K562 (cell line): ENCODE measurements around the gene COL25A1. TPM values are rescaled to one million over a fixed set of nuclear protein-coding genes. Genes with fewer than 3 reads are reported as not detected.

Experiments used
- ADNP ChIP-seq: fragments of 200-800 bp; sonication (Bioruptor generic); IDR thresholded peaks from 2 replicates; pipeline ENCODE4 v1.6.1; 2016; ENCODE audit warnings: missing genetic modification characterization, missing compliant biosample characterization
- ASH1L ChIP-seq: fragments of 450-650 bp; IDR thresholded peaks from 2 replicates; pipeline ENCODE4 v1.6.1; 2018; ENCODE audit warnings: borderline replicate concordance, mild to moderate bottlenecking, low read depth; ENCODE audit not compliant: partially characterized antibody
- KDM1A ChIP-seq, 2 experiments: fragments of 450-650 bp; IDR thresholded peaks; 2 replicates each; pipeline ENCODE4 v1.6.1; 2016; ENCODE audit warnings: mild to moderate bottlenecking in 2 of 2
- NFRKB ChIP-seq: fragments of 450-650 bp; IDR thresholded peaks from 2 replicates; pipeline ENCODE4 v1.6.1; 2016; ENCODE audit warnings: low read depth
- PPARD ChIP-seq: fragments of 250-450 bp; sonication (Bioruptor Pico); IDR thresholded peaks from 2 replicates; pipeline ENCODE4 v1.8.0; 2022; ENCODE audit warnings: inconsistent platforms, mild to moderate bottlenecking, moderate library complexity
- RERE ChIP-seq: sonication (generic); formaldehyde crosslinking; IDR thresholded peaks from 2 replicates; pipeline ENCODE4 v1.8.0; 2023; ENCODE audit warnings: missing genetic modification reagents, mild to moderate bottlenecking, borderline replicate concordance
- SREBF1 ChIP-seq: fragments of 150-350 bp; IDR thresholded peaks from 2 replicates; pipeline ENCODE4 v1.6.1; 2014; ENCODE audit warnings: antibody characterized with exemption, low read depth, low read length, borderline replicate concordance
- TCF3 ChIP-seq: sonication (generic); formaldehyde crosslinking; IDR thresholded peaks from 2 replicates; pipeline ENCODE4 v1.4.0; 2020; ENCODE audit warnings: mild to moderate bottlenecking, missing genetic modification reagents
- THRAP3 ChIP-seq: fragments of 450-650 bp; IDR thresholded peaks from 2 replicates; pipeline ENCODE4 v1.6.1; 2016; ENCODE audit warnings: mild to moderate bottlenecking, inconsistent platforms, borderline replicate concordance
- XRCC4 ChIP-seq: IDR thresholded peaks from one replicate; pipeline ENCODE4 v1.6.1; 2011; ENCODE audit not compliant: insufficient read depth, insufficient read length; ENCODE audit errors: extremely low read depth
- polyA plus RNA-seq, 8 experiments: library from polyadenylated mRNA; depleted of rRNA in 4 of 8; stranded (reverse) in 5 of 8; unstranded in 3 of 8; fragments of >200 nt; fragmentation: Nextera tagmentation in 2 of 8; fragmentation: Illumina TruSeq in 1 of 8; extraction: Ambion mirVana in 2 of 8; extraction: Trizol in 1 of 8; gene quantifications; 2 replicates each; pipeline versions ENCODE4 v1.2.1 to v1.2.3, GENCODE V29; 2011 to 2014; ENCODE audit warnings: inconsistent platforms in 1 of 8, missing spikeins in 1 of 8
- total RNA-seq, 7 experiments: library from RNA; depleted of rRNA in 6 of 7; stranded (reverse); fragments of >200 nt in 6 of 7; fragmentation: Illumina TruSeq in 2 of 7; extraction: Trizol in 2 of 7; gene quantifications; 2 replicates each; pipeline versions ENCODE4 v1.2.1 to v1.2.3, GENCODE V29; 2011 to 2021; ENCODE audit warnings: low replicate concordance in 1 of 7

COL25A1 gene
- total and polyA plus RNA-seq, 9 of the 15 experiments (the other 6 are each of a cell fraction or from before 2014, with no cell fraction given) = 0.03 to 0.62 (median 0.27) TPM

GRCh38 chr4:108943371-108943770, 359.1 kb downstream of the COL25A1 start (continued):
- TF ChIP-seq RERE (CRISPR knock-in tag) (no peak), THRAP3 (no peak), XRCC4 (no peak), PPARD (CRISPR knock-in tag) (no peak), NFRKB (no peak), KDM1A (IDR thresholded peaks at IDR 0.05) (peak; percentile 35 to 39; a peak in 2 of 4 replicates), ADNP (tag) (no peak), TCF3 (peak; percentile 42), SREBF1 (no peak), ASH1L (no peak)
- TF ChIP-seq, all 486 proteins: peak for 6
